Measurements from ENCODE around the gene DNM3.

DNM3 gene

DNA sequence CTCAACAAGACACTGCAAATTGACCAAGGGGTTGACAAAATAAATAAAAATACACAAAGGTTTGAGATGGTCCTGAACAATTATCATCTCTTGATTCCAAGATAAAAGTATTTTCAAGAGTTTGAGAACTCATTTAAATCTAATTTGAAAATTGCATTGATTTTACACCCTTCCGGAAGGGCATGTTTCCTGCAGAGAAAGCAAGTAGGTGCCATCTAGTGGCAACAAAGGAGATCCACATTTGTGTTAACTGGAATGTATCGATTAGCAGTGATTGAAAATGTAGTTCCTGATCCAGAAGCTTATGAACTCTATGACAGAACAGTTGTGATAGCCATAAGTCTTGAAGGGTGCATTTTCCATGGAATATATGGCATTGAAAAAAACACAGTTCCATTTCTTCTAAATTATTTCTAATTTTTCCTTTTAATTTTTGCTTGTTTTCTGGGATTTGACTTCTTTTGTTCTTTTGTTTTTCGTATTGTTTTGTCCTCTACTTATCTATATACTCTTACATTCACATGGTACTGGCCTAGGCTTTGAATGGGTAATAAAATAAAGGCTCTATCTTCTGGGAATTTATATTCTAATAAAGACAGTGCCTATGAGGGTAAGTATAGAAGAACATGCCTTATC lies 143.7 kb downstream of the DNM3 start:
- no peak overlapping the region for H3K4me3 ChIP-seq (ENCODE audit: low read length)
- H3F3A ChIP-seq (ENCODE audit: insufficient read depth, low read length), result no peaks in the 10 kb centered on the region
- peak; percentile 55 for DNase-seq
- H3K9me2 ChIP-seq (replicated peaks; ENCODE audit: insufficient read depth, low read length), result no peaks in the 10 kb centered on the region
- no peaks in the 10 kb centered on the region for H3K9me3 ChIP-seq (replicated peaks; ENCODE audit: insufficient read depth, low read length)
- no peaks in the 10 kb centered on the region for H3K4me1 ChIP-seq (ENCODE audit: low read length)
- no peaks in the 10 kb centered on the region for H3K27me3 ChIP-seq (replicated peaks; ENCODE audit: insufficient read depth, low read length)
- no peaks in the 10 kb centered on the region for H3K79me2 ChIP-seq (ENCODE audit: low read length)
- no peak overlapping the region for H3K9ac ChIP-seq (ENCODE audit: low read length)
- H3K4me2 ChIP-seq (ENCODE audit: low read depth, low read length), result no peak overlapping the region
- H2AFZ ChIP-seq (ENCODE audit: low read length), result no peak overlapping the region
- no peak for TF ChIP-seq EZH2phosphoT487 (IDR thresholded peaks at IDR 0.05; ENCODE audit: low read length)
- TF ChIP-seq, protein P1, sequence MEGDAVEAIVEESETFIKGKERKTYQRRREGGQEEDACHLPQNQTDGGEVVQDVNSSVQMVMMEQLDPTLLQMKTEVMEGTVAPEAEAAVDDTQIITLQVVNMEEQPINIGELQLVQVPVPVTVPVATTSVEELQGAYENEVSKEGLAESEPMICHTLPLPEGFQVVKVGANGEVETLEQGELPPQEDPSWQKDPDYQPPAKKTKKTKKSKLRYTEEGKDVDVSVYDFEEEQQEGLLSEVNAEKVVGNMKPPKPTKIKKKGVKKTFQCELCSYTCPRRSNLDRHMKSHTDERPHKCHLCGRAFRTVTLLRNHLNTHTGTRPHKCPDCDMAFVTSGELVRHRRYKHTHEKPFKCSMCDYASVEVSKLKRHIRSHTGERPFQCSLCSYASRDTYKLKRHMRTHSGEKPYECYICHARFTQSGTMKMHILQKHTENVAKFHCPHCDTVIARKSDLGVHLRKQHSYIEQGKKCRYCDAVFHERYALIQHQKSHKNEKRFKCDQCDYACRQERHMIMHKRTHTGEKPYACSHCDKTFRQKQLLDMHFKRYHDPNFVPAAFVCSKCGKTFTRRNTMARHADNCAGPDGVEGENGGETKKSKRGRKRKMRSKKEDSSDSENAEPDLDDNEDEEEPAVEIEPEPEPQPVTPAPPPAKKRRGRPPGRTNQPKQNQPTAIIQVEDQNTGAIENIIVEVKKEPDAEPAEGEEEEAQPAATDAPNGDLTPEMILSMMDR (IDR thresholded peaks at IDR 0.05; ENCODE audit: low read length), result peak; percentile 95
- H4K20me1 ChIP-seq (ENCODE audit: insufficient read depth, low read length), result no peaks in the 10 kb centered on the region
- H3K36me3 ChIP-seq (replicated peaks; ENCODE audit: insufficient read depth, low read length), result no peaks in the 10 kb centered on the region
- no peak overlapping the region for H3K27ac ChIP-seq (ENCODE audit: low read length)

- no peaks in the 10 kb centered on the region for H3K36me3 ChIP-seq (replicated peaks; ENCODE audit: insufficient read depth, low read length)
- H3K27ac ChIP-seq (ENCODE audit: low read length), result no peak overlapping the region
- H3K9ac ChIP-seq (ENCODE audit: low read length), result no peak overlapping the region
- no peak for TF ChIP-seq EZH2phosphoT487 (IDR thresholded peaks at IDR 0.05; ENCODE audit: low read length)
- TF ChIP-seq, protein P1 (IDR thresholded peaks at IDR 0.05; ENCODE audit: low read length), result peak; percentile 33
- TF ChIP-seq EZH2 (optimal IDR thresholded peaks at IDR 0.05; ENCODE audit: low read depth, low read length), result no peak
- H3K4me1 ChIP-seq (ENCODE audit: low read length), result no peaks in the 10 kb centered on the region
- no peaks in the 10 kb centered on the region for H3K79me2 ChIP-seq (ENCODE audit: low read length)
- H3K9me3 ChIP-seq (replicated peaks; ENCODE audit: insufficient read depth, low read length), result no peaks in the 10 kb centered on the region
- no peak overlapping the region for H3K4me2 ChIP-seq (ENCODE audit: low read depth, low read length)
- DNase-seq, result no peak
- H2AFZ ChIP-seq (ENCODE audit: low read length), result no peak overlapping the region
- H3F3A ChIP-seq (ENCODE audit: insufficient read depth, low read length), result no peaks in the 10 kb centered on the region
- H3K4me3 ChIP-seq (ENCODE audit: low read length), result no peak overlapping the region
- H3K27me3 ChIP-seq (replicated peaks; ENCODE audit: insufficient read depth, low read length), result no peaks in the 10 kb centered on the region
- no peaks in the 10 kb centered on the region for H3K9me2 ChIP-seq (replicated peaks; ENCODE audit: insufficient read depth, low read length)
- H4K20me1 ChIP-seq (ENCODE audit: insufficient read depth, low read length), result no peaks in the 10 kb centered on the region
Observed at GRCh38 chr1:171985639-171986038, 144.3 kb downstream of the DNM3 start.

DNA sequence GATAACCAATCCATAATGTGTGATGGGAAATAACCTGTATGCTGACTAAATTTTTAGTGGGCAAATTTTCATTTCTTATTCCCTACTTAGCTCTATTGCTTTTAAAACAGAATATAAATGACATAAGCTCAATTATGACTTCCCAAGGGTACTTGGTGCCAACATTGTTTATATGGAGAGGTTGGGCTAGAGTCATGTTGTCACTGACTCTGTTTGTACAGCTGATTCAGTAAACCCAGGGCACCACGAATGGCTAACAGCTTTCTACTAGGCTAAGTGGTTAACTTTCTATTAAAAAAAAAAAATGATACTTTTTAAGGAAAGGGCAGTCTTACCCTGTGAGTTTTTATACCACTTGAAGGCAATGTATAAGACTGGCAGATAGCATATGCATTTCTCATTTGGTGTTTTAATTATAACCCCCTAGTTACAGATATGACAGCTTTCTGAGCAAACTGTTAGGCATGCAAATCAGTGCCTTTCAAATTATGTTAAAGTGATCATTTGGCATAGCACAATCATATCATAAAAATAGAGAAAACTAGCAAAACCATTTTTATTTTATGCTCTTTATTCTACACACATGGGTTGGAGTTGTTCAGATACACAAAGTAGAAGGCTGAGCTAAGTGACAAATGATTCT lies 147.1 kb downstream of the DNM3 start:
- H3K4me3 ChIP-seq (ENCODE audit: low read length), result no peak overlapping the region
- H3K4me1 ChIP-seq (ENCODE audit: low read length), result no peaks in the 10 kb centered on the region
- H3K36me3 ChIP-seq (replicated peaks; ENCODE audit: insufficient read depth, low read length), result no peaks in the 10 kb centered on the region
- H3K27ac ChIP-seq (ENCODE audit: low read length), result no peak overlapping the region
- no peaks in the 10 kb centered on the region for H3K9me2 ChIP-seq (replicated peaks; ENCODE audit: insufficient read depth, low read length)
- H4K20me1 ChIP-seq (ENCODE audit: insufficient read depth, low read length), result no peaks in the 10 kb centered on the region
- no peak for TF ChIP-seq EZH2phosphoT487 (IDR thresholded peaks at IDR 0.05; ENCODE audit: low read length)
- H3K9me3 ChIP-seq (replicated peaks; ENCODE audit: insufficient read depth, low read length), result no peaks in the 10 kb centered on the region
- DNase-seq, result no peak
- H3K79me2 ChIP-seq (ENCODE audit: low read length), result no peaks in the 10 kb centered on the region
- H3K4me2 ChIP-seq (ENCODE audit: low read depth, low read length), result no peak overlapping the region
- H3K27me3 ChIP-seq (replicated peaks; ENCODE audit: insufficient read depth, low read length), result no peaks in the 10 kb centered on the region
- no peak overlapping the region for H2AFZ ChIP-seq (ENCODE audit: low read length)
- H3F3A ChIP-seq (ENCODE audit: insufficient read depth, low read length), result no peaks in the 10 kb centered on the region
- no peak overlapping the region for H3K9ac ChIP-seq (ENCODE audit: low read length)

GRCh38 chr1:171990371-171990770 lies 149.1 kb downstream of the DNM3 start:
- no peaks in the 10 kb centered on the region for H3K27me3 ChIP-seq (replicated peaks; ENCODE audit: insufficient read depth, low read length)
- H3K9me3 ChIP-seq (replicated peaks; ENCODE audit: insufficient read depth, low read length), result no peaks in the 10 kb centered on the region
- no peak for TF ChIP-seq EZH2 (optimal IDR thresholded peaks at IDR 0.05; ENCODE audit: low read depth, low read length)
- TF ChIP-seq EZH2phosphoT487 (IDR thresholded peaks at IDR 0.05; ENCODE audit: low read length), result no peak
- TF ChIP-seq, protein P1 (IDR thresholded peaks at IDR 0.05; ENCODE audit: low read length), result no peak
- no peak overlapping the region for H2AFZ ChIP-seq (ENCODE audit: low read length)
- H3K79me2 ChIP-seq (ENCODE audit: low read length), result no peaks in the 10 kb centered on the region
- H3K9ac ChIP-seq (ENCODE audit: low read length), result no peak overlapping the region
- no peak overlapping the region for H3K4me2 ChIP-seq (ENCODE audit: low read depth, low read length)
- no peaks in the 10 kb centered on the region for H3K36me3 ChIP-seq (replicated peaks; ENCODE audit: insufficient read depth, low read length)
- H3K27ac ChIP-seq (ENCODE audit: low read length), result no peak overlapping the region
- no peaks in the 10 kb centered on the region for H3K4me1 ChIP-seq (ENCODE audit: low read length)
- H4K20me1 ChIP-seq (ENCODE audit: insufficient read depth, low read length), result no peaks in the 10 kb centered on the region
- H3K4me3 ChIP-seq (ENCODE audit: low read length), result no peak overlapping the region
- no peak for DNase-seq
- no peaks in the 10 kb centered on the region for H3K9me2 ChIP-seq (replicated peaks; ENCODE audit: insufficient read depth, low read length)
- no peaks in the 10 kb centered on the region for H3F3A ChIP-seq (ENCODE audit: insufficient read depth, low read length)
